ACC112 (cell line): Measurements from ENCODE around the gene MRPL4.

Experiments
- H2AFZ ChIP-seq: fragments of 200-600 bp; sonication (generic); one replicate; pipeline ENCODE4 v1.6.0; 2017; ENCODE audit warnings: antibody characterized with exemption, low read length; ENCODE audit not compliant: unreplicated experiment
- H3K27ac ChIP-seq: fragments of 200-600 bp; sonication (generic); 2 replicates; pipeline ENCODE4 v1.5.1; 2014; ENCODE audit warnings: low read depth, mild to moderate bottlenecking, antibody characterized with exemption, low read length, moderate library complexity
- H3K27me3 ChIP-seq: fragments of 200-600 bp; sonication (generic); 2 replicates; pipeline ENCODE4 v1.6.1; 2014; ENCODE audit warnings: mild to moderate bottlenecking, antibody characterized with exemption, low read length, moderate library complexity, mixed read lengths; ENCODE audit not compliant: insufficient read depth
- H3K36me3 ChIP-seq: fragments of 200-600 bp; sonication (generic); 2 replicates; pipeline ENCODE4 v1.6.1; 2016; ENCODE audit warnings: mild to moderate bottlenecking, antibody characterized with exemption, low read length, moderate library complexity, mixed read lengths; ENCODE audit not compliant: insufficient read depth
- H3K4me1 ChIP-seq: fragments of 200-600 bp; sonication (generic); one replicate; pipeline ENCODE4 v1.6.1; 2016; ENCODE audit warnings: low read length, mixed read lengths; ENCODE audit not compliant: insufficient read depth, unreplicated experiment, control insufficient read depth
- H3K4me3 ChIP-seq: fragments of 200-600 bp; sonication (generic); 2 replicates; pipeline ENCODE4 v1.5.1; 2014; ENCODE audit warnings: mild to moderate bottlenecking, low read depth, low read length
- H3K79me2 ChIP-seq: fragments of 200-600 bp; sonication (generic); one replicate; pipeline ENCODE4 v1.6.0; 2016; ENCODE audit warnings: low read length; ENCODE audit not compliant: control insufficient read depth, unreplicated experiment, insufficient read depth

The MRPL4 gene

GRCh38 chr19:10219678-10220077, 32.3 kb upstream of the MRPL4 start:
- no peak overlapping the region for H2AFZ ChIP-seq
- no peaks in the 10 kb centered on the region for H3K27me3 ChIP-seq
- H3K27ac ChIP-seq = no peak overlapping the region
- H3K79me2 ChIP-seq = no peaks in the 10 kb centered on the region
- H3K4me3 ChIP-seq = no peak overlapping the region
- H3K36me3 ChIP-seq = no peaks in the 10 kb centered on the region
- peaks cover 4% of the 10 kb centered on the region for H3K4me1 ChIP-seq

DNA sequence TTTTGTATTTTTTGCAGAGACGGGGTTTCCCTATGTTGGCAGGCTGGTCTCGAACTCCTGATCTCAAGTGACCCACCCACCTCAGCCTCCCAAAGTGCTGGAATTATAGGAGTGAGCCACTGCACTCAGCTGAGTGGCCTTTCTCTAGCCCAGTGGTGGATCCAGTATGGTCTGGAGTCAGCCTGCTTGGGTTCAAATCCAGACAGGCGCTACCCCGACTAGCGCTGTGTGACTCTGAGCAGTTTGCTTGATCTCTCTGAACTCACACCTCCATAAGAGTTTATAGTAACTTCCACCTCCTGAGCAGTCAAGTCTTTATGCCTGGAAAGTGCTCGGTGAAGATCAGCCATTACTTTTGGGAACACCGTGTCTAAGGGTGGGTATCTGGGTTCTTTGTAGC, 31.3 kb upstream of the MRPL4 start:
- H3K4me3 ChIP-seq = no peak overlapping the region
- H3K36me3 ChIP-seq = no peaks in the 10 kb centered on the region
- no peaks in the 10 kb centered on the region for H3K27me3 ChIP-seq
- no peak overlapping the region for H2AFZ ChIP-seq
- H3K27ac ChIP-seq = no peak overlapping the region
- H3K4me1 ChIP-seq = no peaks in the 10 kb centered on the region
- H3K79me2 ChIP-seq = no peaks in the 10 kb centered on the region

DNA sequence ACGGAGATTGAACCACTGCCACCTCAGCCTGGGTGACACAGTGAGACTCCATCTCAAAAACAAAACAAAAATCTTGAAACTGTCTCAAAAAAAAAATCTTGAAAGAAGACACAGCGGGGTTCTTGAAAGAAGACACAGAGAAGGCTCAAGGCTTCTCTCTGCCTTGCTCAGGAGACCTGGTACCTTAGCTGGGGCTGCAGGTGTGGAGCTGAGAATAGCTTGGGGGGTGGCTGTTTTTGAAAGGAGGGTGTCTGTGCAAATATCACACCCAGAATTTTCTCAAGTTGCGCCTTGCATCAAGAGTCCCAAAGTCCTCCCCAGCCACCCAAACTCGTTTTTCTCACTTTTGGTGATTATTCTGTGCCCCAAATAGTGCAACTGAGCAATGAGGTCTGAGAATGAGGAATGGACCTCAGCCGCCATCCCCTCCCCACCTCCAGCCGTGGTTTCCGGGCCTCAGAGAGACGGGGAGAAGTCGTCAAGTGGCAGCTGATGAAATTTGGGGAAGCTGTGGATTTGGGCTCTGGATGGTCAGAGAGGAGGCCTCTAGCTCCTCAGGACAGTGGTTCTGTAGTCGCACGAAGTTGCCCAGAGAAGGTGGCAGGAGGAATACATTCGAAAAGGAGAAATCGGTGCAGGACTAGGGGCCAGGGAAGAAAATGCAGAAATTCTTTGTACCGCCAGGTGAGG, 29.7 kb upstream of the MRPL4 start:
- no peaks in the 10 kb centered on the region for H3K79me2 ChIP-seq
- no peak overlapping the region for H3K4me3 ChIP-seq
- H3K27ac ChIP-seq = no peak overlapping the region
- H2AFZ ChIP-seq = no peak overlapping the region
- H3K4me1 ChIP-seq = peaks cover 15% of the 10 kb centered on the region
- H3K27me3 ChIP-seq = no peaks in the 10 kb centered on the region
- H3K36me3 ChIP-seq = no peaks in the 10 kb centered on the region

DNA sequence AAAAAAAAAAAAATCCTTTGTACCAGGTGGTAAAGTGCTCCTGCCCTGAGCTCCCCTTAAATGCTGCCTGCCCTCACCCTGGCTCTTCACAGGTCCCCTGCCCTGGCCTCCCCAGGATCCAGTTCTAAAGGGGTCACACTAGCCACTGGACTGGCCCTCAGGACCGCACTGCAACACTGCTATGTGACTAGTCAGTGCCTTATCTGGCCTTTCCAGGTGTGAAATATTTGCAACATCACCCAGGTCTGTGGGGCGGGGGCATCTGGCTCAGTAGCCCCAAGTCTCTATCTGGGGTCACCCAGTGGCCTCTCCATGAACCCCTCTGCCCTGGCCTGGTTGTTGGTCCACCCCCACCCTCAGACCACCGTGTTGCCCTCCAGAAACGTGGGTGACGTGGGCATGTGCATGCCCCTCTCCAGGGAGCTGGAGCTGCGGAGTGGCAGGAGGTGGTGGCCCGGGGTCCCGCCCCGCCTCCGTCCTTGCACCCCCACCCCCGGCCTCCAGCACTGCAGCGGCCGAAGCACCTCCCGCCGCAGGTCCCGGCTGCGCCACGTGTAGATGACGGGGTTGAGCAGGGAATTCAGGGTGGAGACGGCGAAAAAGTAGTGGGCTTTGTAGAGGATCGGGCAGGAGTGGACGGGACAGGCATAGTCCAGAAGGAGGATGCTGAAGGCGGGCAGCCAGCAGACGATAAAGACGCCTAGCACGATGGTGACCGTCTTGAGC, 28.4 kb upstream of the MRPL4 start:
- no peak overlapping the region for H3K27ac ChIP-seq
- no peak overlapping the region for H3K4me3 ChIP-seq
- no peaks in the 10 kb centered on the region for H3K36me3 ChIP-seq
- H3K4me1 ChIP-seq = peaks cover 15% of the 10 kb centered on the region
- H3K27me3 ChIP-seq = no peaks in the 10 kb centered on the region
- H3K79me2 ChIP-seq = peaks cover 5% of the 10 kb centered on the region
- no peak overlapping the region for H2AFZ ChIP-seq

- Histone ChIP-seq H3K4me1 (peaks cover 15% of the 10 kb centered on the region), H3K79me2 (peaks cover 5% of the 10 kb centered on the region), H3K36me3 (no peaks in the 10 kb centered on the region), H3K4me3 (no peak overlapping the region), H3K27ac (no peak overlapping the region), H3K27me3 (no peaks in the 10 kb centered on the region), H2AFZ (no peak overlapping the region)
Measured at GRCh38 chr19:10224337-10224736, 27.7 kb upstream of the MRPL4 start.

DNA sequence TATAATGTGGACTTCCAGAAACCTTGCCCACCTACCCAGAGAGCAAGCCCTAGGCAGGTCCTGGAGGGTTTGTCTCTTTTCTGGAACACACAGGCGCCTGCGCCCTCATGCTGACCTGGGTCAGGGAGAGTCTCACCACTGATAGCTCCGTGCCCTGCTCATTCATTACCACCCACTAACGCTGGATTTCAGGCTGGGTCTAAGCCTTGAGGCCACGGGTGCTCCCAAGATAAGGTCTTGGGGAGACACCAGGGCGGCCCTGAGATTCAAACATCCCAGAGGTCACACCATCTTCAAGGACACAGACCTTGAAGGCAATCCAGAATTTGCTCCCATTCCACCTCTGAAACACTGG, 26.0 kb upstream of the MRPL4 start:
- Histone ChIP-seq H3K27ac (peak overlapping the region; percentile 87), H3K4me3 (no peak overlapping the region), H3K27me3 (no peaks in the 10 kb centered on the region), H2AFZ (no peak overlapping the region), H3K4me1 (peaks cover 15% of the 10 kb centered on the region), H3K36me3 (no peaks in the 10 kb centered on the region), H3K79me2 (peaks cover 11% of the 10 kb centered on the region)

GRCh38 chr19:10226376-10227025, 25.5 kb upstream of the MRPL4 start:
- Histone ChIP-seq H2AFZ (no peak overlapping the region), H3K4me1 (peaks cover 15% of the 10 kb centered on the region), H3K27ac (peak overlapping the region; percentile 87), H3K4me3 (peak overlapping the region; percentile 54), H3K79me2 (peaks cover 11% of the 10 kb centered on the region), H3K36me3 (no peaks in the 10 kb centered on the region), H3K27me3 (no peaks in the 10 kb centered on the region)

- H2AFZ ChIP-seq = no peak overlapping the region
- H3K27ac ChIP-seq = peak overlapping the region; percentile 87
- H3K79me2 ChIP-seq = peaks cover 11% of the 10 kb centered on the region
- 0 out of 2 replicates have a peak overlapping the region, but pooled peaks have one; percentile 21 for H3K4me3 ChIP-seq
- H3K36me3 ChIP-seq = no peaks in the 10 kb centered on the region
- no peaks in the 10 kb centered on the region for H3K27me3 ChIP-seq
- H3K4me1 ChIP-seq = peaks cover 15% of the 10 kb centered on the region
Measured at GRCh38 chr19:10227026-10227971, 24.7 kb upstream of the MRPL4 start.

GRCh38 chr19:10228393-10228792, 23.6 kb upstream of the MRPL4 start:
- H3K79me2 ChIP-seq = peaks cover 11% of the 10 kb centered on the region
- H3K36me3 ChIP-seq = no peaks in the 10 kb centered on the region
- H3K4me1 ChIP-seq = peaks cover 15% of the 10 kb centered on the region
- no peaks in the 10 kb centered on the region for H3K27me3 ChIP-seq
- no peak overlapping the region for H2AFZ ChIP-seq
- no peak overlapping the region for H3K4me3 ChIP-seq
- H3K27ac ChIP-seq = 0 out of 2 replicates have a peak overlapping the region, but pooled peaks have one; percentile 2

- H3K36me3 ChIP-seq = no peaks in the 10 kb centered on the region
- no peak overlapping the region for H3K4me3 ChIP-seq
- peaks cover 15% of the 10 kb centered on the region for H3K4me1 ChIP-seq
- no peaks in the 10 kb centered on the region for H3K27me3 ChIP-seq
- peaks cover 11% of the 10 kb centered on the region for H3K79me2 ChIP-seq
- H3K27ac ChIP-seq = 0 out of 2 replicates have a peak overlapping the region, but pooled peaks have one; percentile 2
- H2AFZ ChIP-seq = no peak overlapping the region
Measured at GRCh38 chr19:10228920-10229319, 23.1 kb upstream of the MRPL4 start.
